Caco-2 (cell line): ENCODE data around the gene PLXNB2. TPM values are rescaled to one million over a fixed set of nuclear protein-coding genes. Genes with fewer than 3 reads are reported as not detected.

Source experiments
- BruUV-seq: library from RNA; stranded (reverse); fragments of 400-500 nt; replicated peaks from 2 replicates; lab custom pipeline; 2021; lab: Mats Ljungman, UMichigan
- CTCF ChIA-PET: fragments of 300-600 bp; sonication (Branson Sonifier 250); formaldehyde crosslinking; loops from one replicate; lab custom pipeline; 2022; ENCODE audit warnings: antibody characterized with exemption; lab: Charles Lee
- POLR2A ChIA-PET: fragments of 300-600 bp; sonication (Branson Sonifier 250); formaldehyde crosslinking; loops from one replicate; lab custom pipeline; 2022; ENCODE audit warnings: antibody characterized with exemption; lab: Charles Lee
- DNase-seq, 2 experiments: peaks; one replicate each; pipeline versions ENCODE4 v3.0.0 to v3.0.0-alpha.2; 2020 to 2022
- H3K27me3 ChIP-seq: replicated peaks from 2 replicates; pipeline ENCODE4 v1.6.0; 2011; ENCODE audit warnings: low read length; ENCODE audit not compliant: control insufficient read depth, insufficient read depth
- H3K36me3 ChIP-seq: 2 replicates; pipeline ENCODE4 v1.5.1; 2011; ENCODE audit warnings: low read length; ENCODE audit not compliant: control insufficient read depth, insufficient read depth
- H3K4me1 ChIP-seq: fragments of 250-450 bp; sonication (Bioruptor Pico); 2 replicates; pipeline ENCODE4 v1.5.1; 2020; ENCODE audit warnings: mild to moderate bottlenecking
- H3K4me3 ChIP-seq: 2 replicates; pipeline ENCODE4 v1.5.1; 2011; ENCODE audit warnings: low read depth, mild to moderate bottlenecking, control low read depth, low read length
- H3K9me3 ChIP-seq: fragments of 250-450 bp; sonication (Bioruptor Pico); 2 replicates; pipeline ENCODE4 v1.5.1; 2020; ENCODE audit warnings: mild to moderate bottlenecking, moderate library complexity
- H3K27ac Mint-ChIP-seq: one replicate; pipeline ENCODE4 v1.8.0; 2022; ENCODE audit warnings: mixed read lengths; ENCODE audit not compliant: unreplicated experiment
- H3K27me3 Mint-ChIP-seq: one replicate; pipeline ENCODE4 v1.8.0; 2022; ENCODE audit warnings: mixed read lengths; ENCODE audit not compliant: insufficient read depth, unreplicated experiment
- H3K36me3 Mint-ChIP-seq: one replicate; pipeline ENCODE4 v1.8.0; 2022; ENCODE audit warnings: mild to moderate bottlenecking, mixed read lengths; ENCODE audit not compliant: insufficient read depth, unreplicated experiment
- H3K4me1 Mint-ChIP-seq: one replicate; pipeline ENCODE4 v1.8.0; 2022; ENCODE audit warnings: low read depth, mixed read lengths; ENCODE audit not compliant: unreplicated experiment
- H3K4me3 Mint-ChIP-seq: one replicate; pipeline ENCODE4 v1.8.0; 2022; ENCODE audit warnings: mild to moderate bottlenecking, moderate library complexity, mixed read lengths; ENCODE audit not compliant: unreplicated experiment
- H3K9me3 Mint-ChIP-seq: one replicate; pipeline ENCODE4 v1.8.0; 2022; ENCODE audit warnings: mixed read lengths; ENCODE audit not compliant: unreplicated experiment
- CTCF ChIP-seq, 2 experiments: fragments of 200-600 bp in 1 of 2; IDR thresholded peaks; 1 replicate in 1 of 2; 2 replicates in 1 of 2; pipeline versions ENCODE4 v1.5.1 to v1.8.0; 2011 to 2022; ENCODE audit warnings: antibody characterized with exemption in 1 of 2, control low read depth in 1 of 2, inconsistent platforms in 1 of 2, low read depth in 1 of 2, low read length in 1 of 2, mild to moderate bottlenecking in 1 of 2, moderate library complexity in 1 of 2; ENCODE audit not compliant: insufficient read depth in 1 of 2, severe bottlenecking in 1 of 2, unreplicated experiment in 1 of 2
- intact Hi-C: fragments of 100-400 bp; cut with micrococcal nuclease; formaldehyde crosslinking; loops from one replicate; pipeline ENCODE4 v1.10.0; 2022; ENCODE audit not compliant: unreplicated experiment
- total RNA-seq: library from RNA; stranded (reverse); gene quantifications from 2 replicates; pipeline ENCODE4 v1.2.3, GENCODE V29; 2022

The PLXNB2 gene
- total RNA-seq, 1 experiment from 2014 or later, result 260 TPM

DNA sequence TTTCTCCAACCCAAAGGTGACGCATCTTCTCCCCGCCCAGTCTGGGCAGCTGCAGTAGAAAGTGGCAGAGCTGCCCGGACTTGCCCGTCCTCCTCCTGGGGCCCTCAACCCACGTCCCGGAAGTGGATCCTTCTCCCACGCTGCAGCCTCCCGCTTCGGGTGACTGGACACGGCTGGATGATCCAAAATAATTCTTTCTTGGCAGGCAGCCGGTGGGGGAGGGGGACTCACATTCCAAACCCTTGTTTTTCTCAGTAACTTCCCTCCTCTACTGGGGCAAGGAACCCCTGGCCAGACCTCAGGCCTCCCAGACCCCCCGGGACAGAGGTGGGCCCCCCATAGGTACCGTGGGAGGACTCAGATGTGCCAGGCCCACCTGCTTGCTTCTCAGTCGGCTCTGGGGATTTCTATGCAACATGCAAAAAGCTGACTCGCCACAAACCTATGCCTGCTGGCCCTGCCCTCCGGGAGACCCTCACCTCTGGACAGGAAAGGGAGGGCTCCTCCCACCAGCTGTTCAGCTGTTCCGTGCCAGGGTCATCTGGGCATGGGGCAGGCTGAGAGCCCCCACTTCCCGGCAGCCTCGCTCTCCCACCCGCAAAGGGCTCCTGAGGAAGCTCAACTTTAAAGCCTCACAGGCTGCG, 1.4 kb downstream of the PLXNB2 start:
- Mint-ChIP-seq H3K27me3 (no peaks in the 10 kb centered on the region), H3K4me3 (peak overlapping the region; percentile 71), H3K36me3 (peaks cover 6% of the 10 kb centered on the region), H3K27ac (peak overlapping the region; percentile 53), H3K4me1 (peaks cover 13% of the 10 kb centered on the region), H3K9me3 (no peaks in the 10 kb centered on the region)
- Histone ChIP-seq H3K4me3 (peak overlapping the region; percentile 49), H3K27me3 (no peaks in the 10 kb centered on the region), H3K4me1 (peaks cover 39% of the 10 kb centered on the region), H3K36me3 (peaks cover 2% of the 10 kb centered on the region), H3K9me3 (no peaks in the 10 kb centered on the region)
- ChIA-PET POLR2A (interaction anchor here (2.6 kb wide), 1 partner anchor 12 kb away, joined by 25 read pairs; no protein-coding TSS in a partner anchor), CTCF (interaction anchor here (0.6 to 1.5 kb wide), 4 partner anchors 12 to 396 kb away, joined by 3 to 6 read pairs (median 4); no protein-coding TSS in a partner anchor)
- TF ChIP-seq CTCF (IDR thresholded peaks at IDR 0.05; ENCODE audit: insufficient read depth in 1 of 2, low read depth in 1 of 2, low read length in 1 of 2, severe bottlenecking in 1 of 2, unreplicated experiment in 1 of 2), result no peak
- BruUV-seq, result no TSS peak
- intact Hi-C loops, result no loop called here
- no peak for DNase-seq

- no peaks in the 10 kb centered on the region for H3K27me3 Mint-ChIP-seq
- POLR2A ChIA-PET, result interaction anchor here (2.6 kb wide), 1 partner anchor 12 kb away, joined by 25 read pairs; no protein-coding TSS in a partner anchor
- no peaks in the 10 kb centered on the region for H3K27me3 ChIP-seq
- intact Hi-C loops, result no loop called here
- DNase-seq, result no peak
- TF ChIP-seq CTCF (IDR thresholded peaks at IDR 0.05; ENCODE audit: insufficient read depth in 1 of 2, low read depth in 1 of 2, low read length in 1 of 2, severe bottlenecking in 1 of 2, unreplicated experiment in 1 of 2), result no peak
- peaks cover 6% of the 10 kb centered on the region for H3K36me3 Mint-ChIP-seq
- H3K4me3 Mint-ChIP-seq, result peak overlapping the region; percentile 71
- H3K36me3 ChIP-seq, result peaks cover 2% of the 10 kb centered on the region
- BruUV-seq, result TSS peak; percentile 20
- CTCF ChIA-PET, result interaction anchor here (1.8 kb wide), 1 partner anchor 11 kb away, joined by 8 read pairs; no protein-coding TSS in a partner anchor
- H3K4me1 Mint-ChIP-seq, result peaks cover 13% of the 10 kb centered on the region
- no peaks in the 10 kb centered on the region for H3K9me3 Mint-ChIP-seq
- no peak overlapping the region; the same call in 1 of the 2 replicates for H3K4me3 ChIP-seq
- peak overlapping the region; percentile 53 for H3K27ac Mint-ChIP-seq
- H3K4me1 ChIP-seq, result peaks cover 43% of the 10 kb centered on the region
- H3K9me3 ChIP-seq, result no peaks in the 10 kb centered on the region
Measured at GRCh38 chr22:50305393-50305922, 2.0 kb downstream of the PLXNB2 start.

- BruUV-seq, result no TSS peak
- peaks cover 6% of the 10 kb centered on the region for H3K36me3 Mint-ChIP-seq
- no peaks in the 10 kb centered on the region for H3K27me3 Mint-ChIP-seq
- Histone ChIP-seq H3K27me3 (no peaks in the 10 kb centered on the region), H3K4me3 (no peak overlapping the region), H3K36me3 (peaks cover 2% of the 10 kb centered on the region), H3K9me3 (no peaks in the 10 kb centered on the region), H3K4me1 (peaks cover 43% of the 10 kb centered on the region)
- intact Hi-C loops, result no loop called here
- peak overlapping the region; percentile 89 for H3K27ac Mint-ChIP-seq
- ChIA-PET POLR2A (interaction anchor here (1.0 to 1.5 kb wide), 2 partner anchors 11 to 23 kb away, joined by 4 to 6 read pairs; no protein-coding TSS in a partner anchor), CTCF (interaction anchor here (1.8 kb wide), 1 partner anchor 11 kb away, joined by 8 read pairs; no protein-coding TSS in a partner anchor)
- no peak for TF ChIP-seq CTCF (IDR thresholded peaks at IDR 0.05; ENCODE audit: insufficient read depth in 1 of 2, low read depth in 1 of 2, low read length in 1 of 2, severe bottlenecking in 1 of 2, unreplicated experiment in 1 of 2)
- H3K4me3 Mint-ChIP-seq, result peak overlapping the region; percentile 71
- no peak for DNase-seq
- peaks cover 13% of the 10 kb centered on the region for H3K4me1 Mint-ChIP-seq
- no peaks in the 10 kb centered on the region for H3K9me3 Mint-ChIP-seq
Measured at GRCh38 chr22:50304528-50305392, 2.7 kb downstream of the PLXNB2 start.
